Bronchial epithelial cell (primary cell): ENCODE measurements around the gene A2ML1. TPM values are rescaled to one million over a fixed set of nuclear protein-coding genes. Genes with fewer than 3 reads are reported as not detected.
A peak's percentile ranks its signal among the peaks of the same experiment; 100 is the strongest.

Source experiments
- DNase-seq: peaks from one replicate; pipeline ENCODE4 v3.0.0-alpha.2; 2010; ENCODE audit warnings: low read depth
- FAIRE-seq: peaks from 2 replicates; lab custom pipeline; 2011; peaks lifted over from hg19 to GRCh38; lab: Jason Lieb, UNC
- H3K27me3 ChIP-seq: 2 replicates; pipeline ENCODE4 v1.5.1; 2011; ENCODE audit warnings: low read length; ENCODE audit not compliant: control insufficient read depth, insufficient read depth
- H3K36me3 ChIP-seq: 2 replicates; pipeline ENCODE4 v1.5.1; 2011; ENCODE audit warnings: low read length; ENCODE audit not compliant: control insufficient read depth, insufficient read depth
- H3K4me3 ChIP-seq: 2 replicates; pipeline ENCODE4 v1.5.1; 2011; ENCODE audit warnings: mild to moderate bottlenecking, low read depth, low read length, control low read depth
- total RNA-seq: library from RNA; depleted of rRNA; stranded (reverse); fragments of >200 nt; gene quantifications from 2 replicates; pipeline ENCODE4 v1.2.1, GENCODE V29; 2014
- TF ChIP-seq, protein P1 (sequence below): IDR thresholded peaks from 2 replicates; pipeline ENCODE4 v1.5.1; 2011; ENCODE audit warnings: mild to moderate bottlenecking, moderate library complexity, low read length, control low read depth, inconsistent platforms; ENCODE audit not compliant: insufficient read depth, severe bottlenecking

A2ML1 gene
- total RNA-seq, 1 donor from 2014 or later: 61.9 TPM

DNA sequence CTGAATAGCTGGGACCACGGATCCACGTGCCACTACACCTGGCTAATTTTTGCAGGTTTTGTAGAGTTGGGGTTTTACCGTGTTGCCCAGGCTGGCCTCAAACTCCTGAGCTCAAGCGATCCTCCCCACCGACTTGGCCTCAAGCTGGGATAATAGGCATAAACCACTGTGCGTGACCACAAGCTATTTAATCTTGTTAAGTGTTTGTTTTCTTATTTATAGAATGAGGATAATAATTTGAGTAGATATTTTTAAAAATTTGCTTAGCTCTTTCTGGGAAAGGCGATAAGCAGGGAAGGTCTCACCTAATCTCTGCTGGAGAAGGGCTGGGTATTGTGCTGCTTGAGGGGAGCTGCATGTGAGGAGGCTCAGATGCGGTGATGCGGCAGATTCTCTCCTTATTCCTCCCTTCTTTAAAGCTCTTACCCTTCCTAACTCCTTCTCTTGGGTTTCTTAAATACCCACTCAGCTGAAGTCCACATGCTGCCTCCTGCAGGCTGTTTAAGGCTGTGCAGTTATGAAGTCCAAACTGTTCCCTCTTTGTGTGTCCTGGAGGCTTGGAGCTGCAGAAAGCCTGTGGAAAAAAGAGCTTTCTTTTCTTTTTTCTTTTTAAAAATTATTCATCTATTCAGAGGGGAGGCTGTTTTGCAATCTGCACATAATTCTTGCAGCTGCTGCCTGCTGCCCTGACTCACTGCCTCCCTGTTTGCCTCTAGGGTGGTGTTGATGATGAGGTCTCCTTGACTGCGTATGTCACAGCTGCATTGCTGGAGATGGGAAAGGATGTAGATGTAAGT, 37.9 kb downstream of the A2ML1 start:
- H3K36me3 ChIP-seq: no peaks in the 10 kb centered on the region
- DNase-seq (peak; percentile 65), FAIRE-seq (no peak)
- TF ChIP-seq, protein P1, sequence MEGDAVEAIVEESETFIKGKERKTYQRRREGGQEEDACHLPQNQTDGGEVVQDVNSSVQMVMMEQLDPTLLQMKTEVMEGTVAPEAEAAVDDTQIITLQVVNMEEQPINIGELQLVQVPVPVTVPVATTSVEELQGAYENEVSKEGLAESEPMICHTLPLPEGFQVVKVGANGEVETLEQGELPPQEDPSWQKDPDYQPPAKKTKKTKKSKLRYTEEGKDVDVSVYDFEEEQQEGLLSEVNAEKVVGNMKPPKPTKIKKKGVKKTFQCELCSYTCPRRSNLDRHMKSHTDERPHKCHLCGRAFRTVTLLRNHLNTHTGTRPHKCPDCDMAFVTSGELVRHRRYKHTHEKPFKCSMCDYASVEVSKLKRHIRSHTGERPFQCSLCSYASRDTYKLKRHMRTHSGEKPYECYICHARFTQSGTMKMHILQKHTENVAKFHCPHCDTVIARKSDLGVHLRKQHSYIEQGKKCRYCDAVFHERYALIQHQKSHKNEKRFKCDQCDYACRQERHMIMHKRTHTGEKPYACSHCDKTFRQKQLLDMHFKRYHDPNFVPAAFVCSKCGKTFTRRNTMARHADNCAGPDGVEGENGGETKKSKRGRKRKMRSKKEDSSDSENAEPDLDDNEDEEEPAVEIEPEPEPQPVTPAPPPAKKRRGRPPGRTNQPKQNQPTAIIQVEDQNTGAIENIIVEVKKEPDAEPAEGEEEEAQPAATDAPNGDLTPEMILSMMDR: peak; percentile 79
- H3K4me3 ChIP-seq: no peak overlapping the region
- no peaks in the 10 kb centered on the region for H3K27me3 ChIP-seq

DNA sequence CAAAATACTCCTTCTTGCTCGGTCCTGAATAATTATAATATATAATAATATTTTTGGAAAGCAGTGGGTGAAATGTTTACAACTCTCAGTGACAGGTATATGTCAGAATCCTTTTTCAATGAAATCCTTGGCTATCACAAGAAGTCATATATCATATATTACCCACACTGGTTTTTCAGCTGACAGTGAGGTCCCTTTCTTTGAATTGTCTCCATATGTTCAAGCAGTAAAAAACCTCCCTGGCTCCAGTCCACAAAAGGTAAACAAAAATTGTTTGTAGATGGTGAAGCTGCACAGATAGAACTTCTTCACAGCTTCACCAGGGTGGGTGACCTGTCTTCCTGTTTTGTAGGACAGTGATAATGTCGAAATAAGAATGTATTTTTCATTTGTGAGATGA, 44.0 kb downstream of the A2ML1 start:
- TF ChIP-seq, protein P1: no peak
- H3K27me3 ChIP-seq: no peaks in the 10 kb centered on the region
- H3K36me3 ChIP-seq: no peaks in the 10 kb centered on the region
- no peak overlapping the region for H3K4me3 ChIP-seq
- FAIRE-seq: no peak
- no peak for DNase-seq

DNA sequence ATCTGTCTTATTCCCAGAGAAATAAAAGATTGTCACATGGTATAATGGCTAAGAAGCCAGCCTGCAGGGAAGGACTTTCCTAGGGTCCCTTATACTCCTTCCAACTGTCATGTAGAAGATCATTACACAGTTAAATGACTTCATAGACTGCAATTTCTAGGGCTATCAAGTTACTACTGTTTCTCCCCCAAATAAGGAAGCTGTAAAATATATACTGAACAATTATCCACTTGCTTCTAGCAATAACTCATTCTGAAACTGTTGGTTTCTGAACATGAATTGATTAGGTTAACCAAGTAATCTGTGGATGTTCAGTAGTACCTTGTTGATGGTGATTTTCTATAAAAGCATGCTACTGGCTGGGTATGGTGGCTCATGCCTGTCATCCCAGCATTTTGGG, 44.6 kb downstream of the A2ML1 start:
- DNase-seq (no peak), FAIRE-seq (no peak)
- no peaks in the 10 kb centered on the region for H3K27me3 ChIP-seq
- TF ChIP-seq, protein P1: no peak
- no peaks in the 10 kb centered on the region for H3K36me3 ChIP-seq
- H3K4me3 ChIP-seq: no peak overlapping the region

DNA sequence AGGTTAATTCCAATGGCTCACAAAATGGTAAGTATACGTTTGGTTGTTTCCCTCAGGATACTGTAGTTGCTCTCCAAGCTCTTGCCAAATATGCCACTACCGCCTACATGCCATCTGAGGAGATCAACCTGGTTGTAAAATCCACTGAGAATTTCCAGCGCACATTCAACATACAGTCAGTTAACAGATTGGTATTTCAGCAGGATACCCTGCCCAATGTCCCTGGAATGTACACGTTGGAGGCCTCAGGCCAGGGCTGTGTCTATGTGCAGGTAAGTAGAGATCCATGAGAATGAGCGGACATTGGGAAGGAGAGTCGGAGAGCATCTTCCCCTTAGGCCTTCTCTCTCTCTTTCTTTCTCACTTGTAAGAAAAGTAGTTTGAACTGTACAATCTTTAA, 45.4 kb downstream of the A2ML1 start:
- Histone ChIP-seq H3K27me3 (no peaks in the 10 kb centered on the region), H3K4me3 (no peak overlapping the region), H3K36me3 (no peaks in the 10 kb centered on the region)
- FAIRE-seq (no peak), DNase-seq (no peak)
- TF ChIP-seq, protein P1: no peak

DNA sequence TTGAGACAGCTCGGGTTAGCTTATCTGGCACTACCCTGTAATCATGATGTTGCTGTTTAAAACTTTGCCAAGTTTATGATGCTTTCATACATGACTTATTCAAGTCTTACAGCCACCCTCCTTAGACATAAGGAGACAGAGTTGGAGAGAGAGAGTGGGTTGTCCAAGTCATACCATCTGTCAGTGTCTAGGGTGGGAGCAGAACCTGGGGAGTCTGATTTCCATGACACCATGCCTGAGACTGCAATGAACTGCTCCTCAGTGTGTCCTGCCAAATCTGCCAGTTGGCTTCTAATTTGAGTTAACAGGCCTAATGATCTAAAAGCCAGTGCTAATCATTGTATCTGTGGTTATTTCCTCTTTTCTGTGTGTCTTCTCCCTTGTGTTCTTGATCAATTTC, 48.2 kb downstream of the A2ML1 start:
- Histone ChIP-seq H3K4me3 (no peak overlapping the region), H3K36me3 (no peaks in the 10 kb centered on the region), H3K27me3 (no peaks in the 10 kb centered on the region)
- FAIRE-seq (no peak), DNase-seq (no peak)
- TF ChIP-seq, protein P1: no peak
